Esophagus (tissue), 2 donors: Measurements from ENCODE around the gene CDCA5. TPM values are rescaled to one million over a fixed set of nuclear protein-coding genes. Genes with fewer than 3 reads are reported as not detected.
"Not testable (repeated sequence)": the region's sequence is repeated elsewhere in the genome, so short reads cannot be mapped to it uniquely, and the experiment has no call there.

Source experiments
- H3K27ac ChIP-seq, 2 donors: one replicate each; pipeline ENCODE4 v1.5.1; 2013; ENCODE audit warnings: low read depth in 2 of 2, mild to moderate bottlenecking in 2 of 2, inconsistent platforms in 1 of 2, low read length in 1 of 2, moderate library complexity in 1 of 2
- H3K27me3 ChIP-seq, 2 donors: one replicate each; pipeline ENCODE4 v1.6.1; 2013; ENCODE audit warnings: low read length in 2 of 2, control low read depth in 1 of 2, mild to moderate bottlenecking in 1 of 2; ENCODE audit not compliant: insufficient read depth in 2 of 2, control insufficient read depth in 1 of 2
- H3K36me3 ChIP-seq, 2 donors: one replicate each; pipeline ENCODE4 v1.6.1; 2013; ENCODE audit warnings: low read length in 1 of 2; ENCODE audit not compliant: control insufficient read depth in 2 of 2, insufficient read depth in 2 of 2
- H3K4me1 ChIP-seq, 2 donors: one replicate each; pipeline ENCODE4 v1.6.1; 2013; ENCODE audit warnings: low read length in 1 of 2; ENCODE audit not compliant: control insufficient read depth in 2 of 2, insufficient read depth in 2 of 2
- H3K4me3 ChIP-seq, 2 donors: one replicate each; pipeline ENCODE4 v1.5.1; 2013; ENCODE audit warnings: low read length in 2 of 2, mild to moderate bottlenecking in 2 of 2, low read depth in 1 of 2, moderate library complexity in 1 of 2
- H3K9me3 ChIP-seq, 2 donors: one replicate each; pipeline ENCODE4 v1.6.1; 2013; ENCODE audit warnings: mild to moderate bottlenecking in 2 of 2, low read depth in 1 of 2, low read length in 1 of 2, moderate library complexity in 1 of 2; ENCODE audit not compliant: control insufficient read depth in 2 of 2, insufficient read depth in 1 of 2
- WGBS, 2 donors: extraction: QIAGEN DNeasy Blood & Tissue Kit; methylation state at CpG; one replicate each; pipeline ENCODE4 v1.1.7; 2013; 5-methylcytosine and 5-hydroxymethylcytosine counted together
- polyA plus RNA-seq, 2 donors: library from polyadenylated mRNA; stranded (reverse); fragments of 200-250 nt; gene quantifications; one replicate each; pipeline ENCODE4 v1.2.3, GENCODE V29; 2013
- donor health status: healthy with polysubstance abuse.
- donor health status: Bipolar disorder and iron deficiency.

Gene CDCA5
- polyA plus RNA-seq, 2 donors, result 4.3 to 8.8 TPM

DNA sequence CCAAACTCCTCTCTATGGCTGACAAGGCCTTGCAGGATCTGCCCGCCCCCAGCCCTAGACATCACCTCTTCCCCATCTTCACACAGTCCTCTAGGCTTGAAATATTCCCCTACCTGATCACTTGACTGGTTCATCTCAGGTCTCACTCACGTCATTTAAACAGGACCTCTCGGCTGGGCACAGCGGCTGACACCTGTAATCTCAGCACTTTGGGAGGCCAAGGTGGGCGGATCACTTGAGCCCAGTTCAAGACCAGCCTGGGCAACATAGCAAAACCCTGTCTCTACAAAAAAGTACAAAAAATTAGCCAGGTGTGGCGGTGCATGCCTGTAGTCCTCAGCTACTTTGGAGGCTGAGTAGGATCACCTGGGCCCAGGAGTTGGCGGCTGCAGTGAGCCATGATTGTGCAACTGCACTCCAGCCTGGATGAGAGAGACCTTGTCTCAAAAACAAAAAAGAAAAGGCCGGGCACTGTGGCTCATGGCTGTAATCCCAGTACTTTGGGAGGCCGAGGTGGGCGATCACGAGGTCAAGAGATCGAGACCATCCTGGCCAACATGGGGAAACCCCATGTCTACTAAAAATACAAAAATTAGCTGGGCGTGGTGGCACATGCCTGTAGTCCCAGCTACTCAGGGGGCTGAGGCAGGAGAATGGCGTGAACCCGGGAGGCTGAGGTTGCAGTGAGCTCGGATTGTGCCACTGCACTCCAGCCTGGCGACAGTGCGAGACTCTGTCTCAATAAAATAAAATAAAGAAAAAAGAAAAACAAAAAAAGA lies 35.2 kb upstream of the CDCA5 start:
- H3K9me3 ChIP-seq, H3K27me3 ChIP-seq, H3K4me3 ChIP-seq, H3K27ac ChIP-seq: not testable (repeated sequence)
- 87% methylated on average over 18 of the region's 18 CpGs for WGBS, 2 donors
- peaks cover 4 to 15% of the 10 kb centered on the region in 2 donors for H3K4me1 ChIP-seq
- peaks cover 0 to 23% of the 10 kb centered on the region in 2 donors for H3K36me3 ChIP-seq

DNA sequence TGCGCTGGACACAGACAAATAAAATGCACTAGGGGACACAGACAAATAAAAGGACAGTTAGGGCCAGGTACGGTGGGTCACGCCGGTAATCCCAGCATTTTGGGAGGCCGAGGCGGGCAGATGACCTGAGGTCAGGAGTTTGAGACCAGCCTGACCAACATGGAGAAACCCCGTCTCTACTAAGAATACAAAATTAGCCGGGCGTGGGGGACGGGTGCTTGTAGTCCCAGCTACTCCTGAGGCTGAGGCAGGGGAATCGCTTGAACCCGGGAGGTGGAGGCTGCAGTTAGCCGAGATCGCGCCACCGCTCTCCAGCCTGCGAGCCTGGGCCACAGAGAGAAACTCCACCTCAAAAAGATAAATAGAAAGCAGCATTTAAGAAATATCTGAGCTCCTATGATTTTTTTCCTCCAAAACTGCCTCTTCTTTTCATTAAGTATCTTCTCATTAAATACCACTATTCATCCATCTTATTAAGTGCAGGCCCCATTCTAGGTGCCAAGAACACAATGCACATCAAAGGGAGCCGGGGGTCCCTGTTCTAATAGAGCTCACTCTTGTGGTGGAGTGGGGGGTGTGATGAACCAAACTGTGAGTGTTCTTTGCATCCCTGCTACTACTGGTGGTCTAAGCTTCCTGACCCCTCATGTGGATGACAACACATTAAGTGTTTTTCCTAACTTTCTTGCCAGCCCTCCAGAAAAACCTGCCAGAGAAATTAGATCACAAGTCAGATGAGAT lies 34.4 kb upstream of the CDCA5 start:
- Histone ChIP-seq H3K4me3 (no peak overlapping the region), H3K4me1 (peaks cover 4 to 17% of the 10 kb centered on the region in 2 donors), H3K9me3 (no peaks in the 10 kb centered on the region), H3K27ac (peak overlapping the region; percentile 20 to 24), H3K36me3 (peaks cover 0 to 23% of the 10 kb centered on the region in 2 donors), H3K27me3 (no peaks in the 10 kb centered on the region)
- WGBS, 2 donors, result 79% methylated on average over 18 of the region's 18 CpGs

DNA sequence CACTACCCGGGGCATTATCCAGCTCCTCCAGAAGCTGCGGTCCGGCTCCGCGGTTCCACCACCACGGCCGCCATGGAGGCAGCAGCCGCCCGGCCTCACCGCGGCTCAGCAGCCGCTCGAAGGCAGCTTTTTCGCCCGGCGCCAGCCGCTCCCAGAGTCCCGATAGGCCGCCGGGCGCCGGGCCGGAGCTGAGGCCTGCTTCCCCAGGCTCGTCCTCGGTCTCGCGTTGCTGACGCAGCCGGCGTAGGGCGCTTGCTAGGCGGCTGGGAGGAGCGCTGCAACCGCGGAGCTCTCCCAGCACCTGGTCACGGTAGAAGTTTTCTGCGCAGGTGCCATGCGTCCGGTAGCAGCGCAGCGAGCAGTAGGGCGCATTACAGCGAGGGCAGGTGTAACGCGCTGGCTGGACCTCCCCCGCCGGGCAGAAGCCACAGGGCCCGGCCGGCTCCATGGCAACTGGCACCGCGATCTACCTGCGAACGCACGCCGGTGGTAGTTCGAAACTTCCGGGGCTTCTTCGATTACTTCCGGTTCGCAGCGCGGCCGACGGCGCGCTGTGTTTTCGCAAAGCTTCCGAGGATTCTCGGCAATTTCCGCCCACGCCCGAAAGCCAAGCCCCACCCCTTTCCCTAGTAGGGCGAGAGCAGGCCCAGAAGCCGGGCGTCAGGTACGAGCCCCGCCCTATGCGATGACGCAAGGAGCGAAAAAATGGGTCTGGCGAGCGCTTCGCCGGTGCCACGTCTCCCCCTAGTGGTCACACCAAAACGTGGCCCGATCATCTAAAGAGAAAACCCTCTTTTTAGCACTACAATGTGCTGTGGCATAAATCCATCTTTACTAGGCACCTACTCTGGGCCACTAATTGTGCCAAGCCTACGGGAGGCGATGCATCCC lies 33.6 kb upstream of the CDCA5 start, which contains the start of gene ZNHIT2:
ZNHIT2 (minus strand) TSS at position 496 of the 891 bp plus-strand sequence; CDS start at position 448, 48 bp downstream.
- 0 to 1% methylated on average over 88 to 89 of the region's 89 CpGs for WGBS, 2 donors
- peaks cover 9 to 25% of the 10 kb centered on the region in 2 donors for H3K4me1 ChIP-seq
- H3K36me3 ChIP-seq, result peaks cover 0 to 23% of the 10 kb centered on the region in 2 donors

DNA sequence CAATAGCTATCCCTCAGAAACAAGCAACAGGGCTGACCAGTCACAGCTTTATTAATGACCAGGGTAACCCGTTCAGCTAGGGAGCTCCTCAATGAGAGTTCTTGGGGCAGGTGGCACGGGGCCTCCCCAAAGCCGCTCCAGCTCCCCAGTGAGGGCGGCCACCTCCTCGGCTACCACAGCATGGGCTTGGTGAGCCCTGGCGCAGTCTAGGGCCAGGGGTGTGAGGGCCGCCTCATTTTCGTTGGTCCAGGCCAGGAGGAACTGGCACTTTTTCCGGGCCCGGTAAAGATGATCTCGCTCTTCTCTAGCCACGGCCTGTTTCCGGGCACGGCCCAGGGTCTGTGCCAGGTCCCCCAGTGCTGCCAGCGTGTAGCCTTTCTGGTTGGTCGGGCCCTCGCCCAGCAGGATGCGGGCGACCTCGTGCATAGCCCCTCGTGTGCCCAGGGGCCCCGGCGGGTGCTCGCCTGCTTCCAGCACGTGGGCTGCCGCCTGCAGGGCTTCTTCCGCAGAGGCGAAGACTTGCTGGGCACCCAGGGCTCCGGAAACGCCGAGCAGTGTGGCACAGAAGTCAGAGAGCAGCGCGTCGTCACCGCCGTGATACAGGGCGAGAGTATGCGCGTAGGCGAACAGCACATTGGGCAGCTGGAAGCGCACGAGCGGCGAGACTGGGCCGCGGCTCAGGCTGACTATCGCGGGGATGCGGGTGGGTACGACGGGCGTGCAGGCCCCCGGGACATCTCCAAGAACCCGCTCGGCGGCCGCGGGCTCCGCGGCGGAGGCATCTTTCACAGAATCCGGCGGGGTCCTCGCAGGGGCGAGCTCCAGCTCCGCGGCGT lies 32.7 kb upstream of the CDCA5 start:
- Histone ChIP-seq H3K36me3 (peaks cover 0 to 23% of the 10 kb centered on the region in 2 donors), H3K27me3 (no peaks in the 10 kb centered on the region), H3K4me1 (peaks cover 9 to 29% of the 10 kb centered on the region in 2 donors), H3K4me3 (peak overlapping the region; percentile 67 to 90), H3K9me3 (no peaks in the 10 kb centered on the region), H3K27ac (peak overlapping the region; percentile 90 to 94)
- WGBS, 2 donors, result 14 to 15% methylated on average over 68 of the region's 68 CpGs

More for the DNA sequence above, 33.6 kb upstream of the CDCA5 start, which contains the start of gene ZNHIT2:
- no peaks in the 10 kb centered on the region for H3K27me3 ChIP-seq
- no peaks in the 10 kb centered on the region for H3K9me3 ChIP-seq
- H3K4me3 ChIP-seq, result peak within 1 kb of the TSS; percentile 67 to 90
- H3K27ac ChIP-seq, result peak within 1 kb of the TSS; percentile 90 to 94

DNA sequence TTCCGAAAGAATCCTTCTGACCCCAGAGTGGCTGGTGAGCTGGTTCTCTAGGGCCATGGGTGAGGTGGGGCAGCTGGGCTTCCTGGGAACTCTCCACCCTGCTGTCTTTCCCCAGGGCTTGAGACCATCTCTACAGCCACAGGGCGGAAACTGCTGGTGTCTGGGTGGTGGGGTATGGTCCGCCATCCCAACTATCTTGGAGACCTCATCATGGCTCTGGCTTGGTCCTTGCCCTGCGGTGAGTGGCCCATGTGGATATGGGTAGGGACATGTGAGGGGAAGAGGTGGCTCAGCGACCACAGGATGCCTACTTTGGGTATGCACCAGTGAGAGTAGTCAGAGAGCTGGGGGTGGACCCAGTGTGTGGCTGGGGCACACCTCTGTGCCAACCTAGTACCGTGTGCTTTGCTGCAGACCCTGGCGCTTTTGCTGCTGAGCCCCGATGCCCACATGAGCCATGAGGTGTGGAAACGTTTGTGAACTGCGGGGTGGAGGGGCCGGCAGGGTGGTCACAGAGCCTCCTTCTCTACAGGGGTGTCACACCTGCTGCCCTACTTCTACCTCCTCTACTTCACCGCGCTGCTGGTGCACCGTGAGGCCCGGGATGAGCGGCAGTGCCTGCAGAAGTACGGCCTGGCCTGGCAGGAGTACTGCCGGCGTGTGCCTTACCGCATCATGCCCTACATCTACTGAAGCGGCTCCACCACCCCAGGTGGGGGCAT lies 31.7 kb upstream of the CDCA5 start:
- 89 to 91% methylated on average over 21 of the region's 21 CpGs for WGBS, 2 donors
- Histone ChIP-seq H3K4me1 (peaks cover 9 to 33% of the 10 kb centered on the region in 2 donors), H3K9me3 (no peaks in the 10 kb centered on the region), H3K36me3 (peaks cover 0 to 23% of the 10 kb centered on the region in 2 donors), H3K27me3 (no peaks in the 10 kb centered on the region), H3K27ac (peak overlapping the region in 1 of 2 donors; percentile 94), H3K4me3 (no peak overlapping the region)

DNA sequence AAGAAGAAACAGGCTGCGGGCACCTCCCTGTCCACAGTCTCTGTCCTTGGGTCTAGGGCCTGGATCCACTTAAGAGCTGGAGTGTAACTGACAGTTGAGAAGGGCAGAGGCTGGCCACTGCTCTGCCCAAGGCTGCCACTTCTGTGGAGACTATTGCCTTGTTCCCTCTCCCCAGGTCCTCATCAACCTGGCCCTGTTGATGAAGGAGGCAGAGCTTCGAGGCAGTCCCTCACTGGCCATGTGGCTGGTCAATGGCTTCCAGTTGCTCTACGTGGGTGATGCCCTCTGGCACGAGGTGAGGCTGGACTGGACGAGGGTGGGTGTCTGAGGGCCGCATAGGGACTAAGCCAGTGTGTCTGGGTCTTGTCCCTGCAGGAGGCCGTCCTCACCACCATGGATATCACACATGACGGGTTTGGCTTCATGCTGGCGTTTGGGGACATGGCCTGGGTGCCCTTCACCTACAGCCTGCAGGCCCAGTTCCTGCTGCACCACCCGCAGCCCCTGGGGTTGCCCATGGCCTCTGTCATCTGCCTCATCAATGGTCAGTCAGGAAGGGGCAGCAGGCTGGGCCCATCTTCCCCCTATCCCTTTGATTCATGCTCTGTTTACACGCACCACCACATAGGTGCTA lies 30.8 kb upstream of the CDCA5 start:
- Histone ChIP-seq H3K9me3 (no peaks in the 10 kb centered on the region), H3K4me1 (peaks cover 9 to 38% of the 10 kb centered on the region in 2 donors), H3K36me3 (peaks cover 0 to 19% of the 10 kb centered on the region in 2 donors), H3K4me3 (no peak overlapping the region), H3K27ac (no peak overlapping the region), H3K27me3 (no peaks in the 10 kb centered on the region)
- 84 to 87% methylated on average over 11 of the region's 11 CpGs for WGBS, 2 donors

DNA sequence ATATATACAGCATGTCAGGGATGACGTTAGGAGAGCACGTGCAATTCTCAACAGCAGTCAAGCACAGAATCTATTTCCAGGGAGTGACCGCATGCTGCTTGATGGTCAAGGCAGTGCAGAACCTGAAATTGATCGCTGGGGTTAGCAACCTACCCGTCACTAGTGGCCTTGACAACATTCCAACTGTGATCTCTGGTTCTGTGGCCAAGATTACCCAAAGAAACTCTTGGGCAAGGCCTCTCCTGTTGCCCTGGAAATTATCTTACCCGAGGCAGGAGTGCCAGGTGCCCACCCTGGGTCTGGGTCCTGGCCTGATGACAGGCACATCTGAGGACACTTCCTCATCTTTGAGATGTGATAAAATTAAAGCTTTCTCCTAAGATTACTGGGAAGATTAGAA lies 30.0 kb upstream of the CDCA5 start:
- Histone ChIP-seq H3K4me1 (peaks cover 11 to 45% of the 10 kb centered on the region in 2 donors), H3K36me3 (peaks cover 0 to 22% of the 10 kb centered on the region in 2 donors), H3K27ac (no peak overlapping the region), H3K4me3 (no peak overlapping the region), H3K9me3 (no peaks in the 10 kb centered on the region), H3K27me3 (no peaks in the 10 kb centered on the region)
- 52 to 74% methylated on average over 6 of the region's 6 CpGs for WGBS, 2 donors

DNA sequence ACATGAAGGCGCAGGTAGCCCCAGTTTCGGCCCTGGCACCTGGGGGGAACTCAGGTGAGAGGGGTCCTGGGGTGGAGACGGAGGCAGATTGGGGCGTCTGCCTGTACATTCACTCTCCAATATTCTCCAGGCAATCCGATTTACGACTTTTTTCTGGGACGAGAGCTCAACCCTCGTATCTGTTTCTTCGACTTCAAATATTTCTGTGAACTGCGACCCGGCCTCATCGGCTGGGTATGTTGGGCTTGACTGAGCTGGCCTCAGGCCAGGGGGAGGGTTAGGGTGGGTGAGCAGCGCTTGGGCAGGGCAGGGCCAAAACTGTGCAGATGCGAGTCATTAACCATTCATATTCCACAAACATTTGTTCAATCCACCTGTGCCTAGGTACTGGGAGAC lies 29.5 kb upstream of the CDCA5 start:
- 16 to 18% methylated on average over 14 of the region's 14 CpGs for WGBS, 2 donors
- H3K4me3 ChIP-seq, result peak overlapping the region; percentile 55 to 59
- peaks cover 0 to 26% of the 10 kb centered on the region in 2 donors for H3K36me3 ChIP-seq
- H3K9me3 ChIP-seq, result no peaks in the 10 kb centered on the region
- H3K27ac ChIP-seq, result no peak overlapping the region
- H3K27me3 ChIP-seq, result no peaks in the 10 kb centered on the region
- H3K4me1 ChIP-seq, result peaks cover 11 to 48% of the 10 kb centered on the region in 2 donors
